ENCODE measurements around the gene MED15. TPM values are rescaled to one million over a fixed set of nuclear protein-coding genes. Genes with fewer than 3 reads are reported as not detected.

MED15 gene
- total RNA-seq, 1 donor from 2014 or later: 11.4 TPM

DNA sequence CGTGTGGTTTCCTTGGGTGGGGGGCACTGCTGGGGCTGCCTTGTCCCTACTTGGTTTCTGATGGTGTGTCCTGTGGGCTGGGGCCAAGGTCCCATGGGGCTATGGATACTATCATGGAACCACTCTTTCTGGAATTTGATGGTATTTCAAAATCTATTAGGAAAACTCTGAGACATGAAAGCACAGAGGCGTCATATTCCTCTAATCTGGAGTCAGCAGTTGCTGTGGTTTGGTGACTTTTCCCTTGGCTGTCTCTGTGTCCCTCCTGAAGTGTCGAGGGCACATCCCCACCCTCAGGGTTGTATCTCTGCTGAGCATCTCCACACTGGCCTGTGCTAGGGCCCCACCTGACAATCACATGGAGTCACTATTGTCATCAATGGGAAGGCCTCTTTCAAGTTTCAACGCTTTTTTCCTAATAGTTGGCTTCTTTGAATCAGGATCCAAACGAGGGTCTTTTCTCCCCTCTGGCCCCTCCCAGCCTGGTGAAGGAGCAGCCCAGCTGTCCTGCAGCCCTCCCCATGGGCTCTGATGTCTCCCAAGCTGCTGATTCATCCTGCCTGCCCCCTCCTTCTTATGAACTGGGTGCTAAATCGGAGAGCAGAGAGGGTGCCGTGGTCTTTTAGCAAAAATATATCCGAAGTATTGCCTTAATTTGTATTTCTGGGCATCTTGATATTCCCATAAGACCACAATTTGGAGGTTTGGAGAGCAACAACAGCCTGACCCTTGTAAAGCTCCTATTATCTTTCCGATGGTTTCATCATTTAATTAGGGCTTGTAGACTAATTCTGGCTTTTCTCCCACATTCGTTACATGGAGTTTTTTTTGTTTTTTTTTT is 38.5 kb downstream of the MED15 start:
- TF ChIP-seq EZH2 (IDR thresholded peaks at IDR 0.05): no peak
- no peak for TF ChIP-seq EZH2phosphoT487 (IDR thresholded peaks at IDR 0.05)
- TF ChIP-seq, protein P1, sequence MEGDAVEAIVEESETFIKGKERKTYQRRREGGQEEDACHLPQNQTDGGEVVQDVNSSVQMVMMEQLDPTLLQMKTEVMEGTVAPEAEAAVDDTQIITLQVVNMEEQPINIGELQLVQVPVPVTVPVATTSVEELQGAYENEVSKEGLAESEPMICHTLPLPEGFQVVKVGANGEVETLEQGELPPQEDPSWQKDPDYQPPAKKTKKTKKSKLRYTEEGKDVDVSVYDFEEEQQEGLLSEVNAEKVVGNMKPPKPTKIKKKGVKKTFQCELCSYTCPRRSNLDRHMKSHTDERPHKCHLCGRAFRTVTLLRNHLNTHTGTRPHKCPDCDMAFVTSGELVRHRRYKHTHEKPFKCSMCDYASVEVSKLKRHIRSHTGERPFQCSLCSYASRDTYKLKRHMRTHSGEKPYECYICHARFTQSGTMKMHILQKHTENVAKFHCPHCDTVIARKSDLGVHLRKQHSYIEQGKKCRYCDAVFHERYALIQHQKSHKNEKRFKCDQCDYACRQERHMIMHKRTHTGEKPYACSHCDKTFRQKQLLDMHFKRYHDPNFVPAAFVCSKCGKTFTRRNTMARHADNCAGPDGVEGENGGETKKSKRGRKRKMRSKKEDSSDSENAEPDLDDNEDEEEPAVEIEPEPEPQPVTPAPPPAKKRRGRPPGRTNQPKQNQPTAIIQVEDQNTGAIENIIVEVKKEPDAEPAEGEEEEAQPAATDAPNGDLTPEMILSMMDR (IDR thresholded peaks at IDR 0.05): no peak
- Histone ChIP-seq H3K79me2 (ENCODE audit: low read depth) (peaks cover 30% of the 10 kb centered on the region), H3K9me3 (ENCODE audit: low read depth) (no peaks in the 10 kb centered on the region), H2AFZ (replicated peaks) (no peak overlapping the region), H3K9ac (no peak overlapping the region), H3F3A (ENCODE audit: low read depth) (no peaks in the 10 kb centered on the region), H3K4me1 (peaks cover 22% of the 10 kb centered on the region), H3K27ac (no peak overlapping the region), H3K4me3 (no peak overlapping the region), H3K27me3 (no peaks in the 10 kb centered on the region), H4K20me1 (ENCODE audit: low read depth) (no peaks in the 10 kb centered on the region), H3K36me3 (no peaks in the 10 kb centered on the region), H3K4me2 (no peak overlapping the region)
- Mint-ChIP-seq H3K4me3 (no peak overlapping the region), H3K4me1 (peaks cover 17% of the 10 kb centered on the region), H3K27me3 (ENCODE audit: insufficient read depth, low read depth) (peaks cover 2% of the 10 kb centered on the region), H3K9me3 (peaks cover 3% of the 10 kb centered on the region), H3K27ac (no peak overlapping the region), H3K36me3 (peaks cover 23% of the 10 kb centered on the region)
- DNase-seq (ENCODE audit: low spot score): no peak

DNA sequence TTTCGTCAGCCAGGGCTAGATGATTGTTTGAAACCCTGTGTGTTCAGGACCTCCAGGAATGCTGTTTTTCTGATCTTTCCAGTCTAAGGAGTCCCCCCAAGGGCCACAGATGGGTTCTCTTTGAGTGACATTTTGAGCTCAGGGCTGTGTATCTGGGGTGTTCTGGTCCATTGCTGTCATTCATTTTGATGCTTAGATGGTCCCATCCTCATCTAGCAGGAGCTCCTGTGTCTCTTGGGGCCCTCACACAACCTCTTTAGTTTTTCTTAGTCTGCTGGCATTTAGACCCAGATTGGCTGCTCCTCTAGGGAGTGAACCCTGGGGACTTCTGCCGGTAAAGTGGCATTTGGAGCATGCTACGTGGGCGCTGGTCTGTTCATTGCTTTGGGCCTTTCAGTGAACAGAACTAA is 39.1 kb downstream of the MED15 start:
- Mint-ChIP-seq H3K27me3 (ENCODE audit: insufficient read depth, low read depth) (peaks cover 2% of the 10 kb centered on the region), H3K27ac (no peak overlapping the region), H3K9me3 (peaks cover 3% of the 10 kb centered on the region), H3K4me1 (peaks cover 23% of the 10 kb centered on the region), H3K36me3 (peaks cover 21% of the 10 kb centered on the region), H3K4me3 (no peak overlapping the region)
- Histone ChIP-seq H3K27ac (no peak overlapping the region), H3K79me2 (ENCODE audit: low read depth) (peaks cover 30% of the 10 kb centered on the region), H3K4me1 (peaks cover 28% of the 10 kb centered on the region), H3K4me2 (no peak overlapping the region), H3K9me3 (ENCODE audit: low read depth) (no peaks in the 10 kb centered on the region), H3F3A (ENCODE audit: low read depth) (no peaks in the 10 kb centered on the region), H3K4me3 (no peak overlapping the region), H3K36me3 (no peaks in the 10 kb centered on the region), H3K9ac (no peak overlapping the region), H2AFZ (replicated peaks) (no peak overlapping the region), H3K27me3 (no peaks in the 10 kb centered on the region), H4K20me1 (ENCODE audit: low read depth) (no peaks in the 10 kb centered on the region)
- TF ChIP-seq EZH2phosphoT487 (IDR thresholded peaks at IDR 0.05) (no peak), EZH2 (IDR thresholded peaks at IDR 0.05) (no peak)
- TF ChIP-seq, protein P1 (IDR thresholded peaks at IDR 0.05): no peak
- no peak for DNase-seq (ENCODE audit: low spot score)

DNA sequence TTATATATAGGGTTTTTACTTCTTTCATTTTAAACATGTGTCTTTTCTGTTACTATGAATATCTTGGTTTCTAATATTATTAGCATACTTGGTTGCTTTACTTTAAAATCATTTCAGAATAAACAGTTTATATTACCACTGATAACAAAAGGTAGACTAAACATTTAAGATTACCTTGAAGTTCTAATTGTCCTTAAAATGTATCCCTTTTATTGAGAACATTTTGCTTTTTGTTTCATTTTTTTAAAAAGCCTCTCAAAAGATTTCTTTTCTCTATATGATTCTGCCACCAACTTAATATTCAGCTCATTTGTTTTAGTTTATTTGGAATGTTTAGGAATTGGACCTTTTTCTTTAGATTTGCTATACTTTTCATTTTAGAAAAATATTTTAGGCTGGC is 39.6 kb downstream of the MED15 start:
- no peak overlapping the region for H3K27ac Mint-ChIP-seq
- Histone ChIP-seq H3K36me3 (no peaks in the 10 kb centered on the region), H3K27me3 (no peaks in the 10 kb centered on the region), H3K9ac (no peak overlapping the region), H2AFZ (replicated peaks) (no peak overlapping the region), H3K4me1 (peaks cover 31% of the 10 kb centered on the region), H3K27ac (no peak overlapping the region), H3K4me2 (no peak overlapping the region), H3F3A (ENCODE audit: low read depth) (no peaks in the 10 kb centered on the region), H4K20me1 (ENCODE audit: low read depth) (no peaks in the 10 kb centered on the region), H3K9me3 (ENCODE audit: low read depth) (no peaks in the 10 kb centered on the region), H3K4me3 (no peak overlapping the region), H3K79me2 (ENCODE audit: low read depth) (peaks cover 30% of the 10 kb centered on the region)
- no peak overlapping the region for H3K4me3 Mint-ChIP-seq
- TF ChIP-seq, protein P1 (IDR thresholded peaks at IDR 0.05): no peak
- no peak for TF ChIP-seq EZH2phosphoT487 (IDR thresholded peaks at IDR 0.05)
- no peak for TF ChIP-seq EZH2 (IDR thresholded peaks at IDR 0.05)
- DNase-seq (ENCODE audit: low spot score): no peak
- H3K4me1 Mint-ChIP-seq: peaks cover 25% of the 10 kb centered on the region
- peaks cover 2% of the 10 kb centered on the region for H3K27me3 Mint-ChIP-seq (ENCODE audit: insufficient read depth, low read depth)
- H3K9me3 Mint-ChIP-seq: peaks cover 3% of the 10 kb centered on the region
- H3K36me3 Mint-ChIP-seq: peaks cover 19% of the 10 kb centered on the region

Measured in neural progenitor cell (in vitro differentiated cells).